H9 (cell line): ENCODE measurements around the gene ERFL. TPM values are rescaled to one million over a fixed set of nuclear protein-coding genes. Genes with fewer than 3 reads are reported as not detected.
"Not testable (repeated sequence)": the region's sequence is repeated elsewhere in the genome, so short reads cannot be mapped to it uniquely, and the experiment has no call there.

Experiments used
- DNase-seq: peaks from one replicate; pipeline ENCODE4 v3.0.0-alpha.2; 2017
- H2AFZ ChIP-seq: one replicate; pipeline ENCODE4 v1.6.1; 2013; ENCODE audit warnings: mild to moderate bottlenecking, low read length, control low read depth, moderate library complexity
- H2AK5ac ChIP-seq: 2 replicates; pipeline ENCODE4 v1.6.1; 2013; ENCODE audit warnings: low read length, control low read depth, mixed read lengths; ENCODE audit not compliant: insufficient read length
- H2BK120ac ChIP-seq: one replicate; pipeline ENCODE4 v1.6.1; 2013; ENCODE audit warnings: low read depth, mild to moderate bottlenecking, low read length, control low read depth, inconsistent platforms; ENCODE audit not compliant: poor library complexity, severe bottlenecking
- H2BK12ac ChIP-seq: 2 replicates; pipeline ENCODE4 v1.6.1; 2013; ENCODE audit warnings: low read length, control low read depth, mixed read lengths, low read depth; ENCODE audit not compliant: insufficient read length
- H2BK15ac ChIP-seq: 2 replicates; pipeline ENCODE4 v1.6.1; 2013; ENCODE audit warnings: low read depth, low read length, control low read depth
- H2BK20ac ChIP-seq: one replicate; pipeline ENCODE4 v1.6.1; 2013; ENCODE audit warnings: low read depth, mild to moderate bottlenecking, low read length, control low read depth, inconsistent platforms; ENCODE audit not compliant: poor library complexity, severe bottlenecking
- H2BK5ac ChIP-seq: 2 replicates; pipeline ENCODE4 v1.6.1; 2013; ENCODE audit warnings: low read length, control low read depth, mixed read lengths; ENCODE audit not compliant: insufficient read length
- H3K14ac ChIP-seq: 2 replicates; pipeline ENCODE4 v1.6.1; 2013; ENCODE audit warnings: low read length, control low read depth; ENCODE audit not compliant: insufficient read depth
- H3K18ac ChIP-seq: 2 replicates; pipeline ENCODE4 v1.6.1; 2013; ENCODE audit warnings: low read depth, mild to moderate bottlenecking, mixed read lengths, low read length, control low read depth; ENCODE audit not compliant: insufficient read length
- H3K23ac ChIP-seq: 2 replicates; pipeline ENCODE4 v1.6.1; 2013; ENCODE audit warnings: low read length, control low read depth, mixed read lengths, low read depth; ENCODE audit not compliant: insufficient read length
- H3K23me2 ChIP-seq: 2 replicates; pipeline ENCODE4 v1.6.1; 2013; ENCODE audit warnings: low read depth, mild to moderate bottlenecking, mixed read lengths, low read length, control low read depth; ENCODE audit not compliant: insufficient read length, poor library complexity, severe bottlenecking
- H3K27ac ChIP-seq: 2 replicates; pipeline ENCODE4 v1.5.1; 2013; ENCODE audit warnings: low read length, control low read depth, mixed read lengths, low read depth; ENCODE audit not compliant: insufficient read length
- H3K27me3 ChIP-seq: 2 replicates; pipeline ENCODE4 v1.6.1; 2013; ENCODE audit warnings: low read length, control low read depth, inconsistent platforms; ENCODE audit not compliant: insufficient read depth
- H3K4ac ChIP-seq: 2 replicates; pipeline ENCODE4 v1.6.1; 2013; ENCODE audit warnings: low read depth, mild to moderate bottlenecking, control low read depth, inconsistent platforms, low read length, moderate library complexity
- H3K4me1 ChIP-seq: 2 replicates; pipeline ENCODE4 v1.6.1; 2013; ENCODE audit warnings: low read length, control low read depth, inconsistent platforms; ENCODE audit not compliant: insufficient read depth
- H3K4me2 ChIP-seq: 2 replicates; pipeline ENCODE4 v1.6.1; 2013; ENCODE audit warnings: low read length, control low read depth, mixed read lengths; ENCODE audit not compliant: insufficient read length, insufficient read depth
- H3K56ac ChIP-seq: 2 replicates; pipeline ENCODE4 v1.6.1; 2013; ENCODE audit warnings: low read depth, mild to moderate bottlenecking, mixed read lengths, low read length, control low read depth; ENCODE audit not compliant: insufficient read length
- H3K79me1 ChIP-seq: 2 replicates; pipeline ENCODE4 v1.6.1; 2013; ENCODE audit warnings: low read depth, mild to moderate bottlenecking, moderate library complexity, low read length, control low read depth, inconsistent platforms; ENCODE audit not compliant: insufficient read depth, poor library complexity, severe bottlenecking
- H3K79me2 ChIP-seq: 2 replicates; pipeline ENCODE4 v1.6.1; 2013; ENCODE audit warnings: low read length, control low read depth, inconsistent platforms; ENCODE audit not compliant: insufficient read depth
- H3K9ac ChIP-seq: 2 replicates; pipeline ENCODE4 v1.6.1; 2013; ENCODE audit warnings: low read length, control low read depth, mixed read lengths; ENCODE audit not compliant: insufficient read length; ENCODE audit errors: extremely low read depth
- H3K9me3 ChIP-seq: one replicate; pipeline ENCODE4 v1.6.1; 2013; ENCODE audit warnings: low read depth, low read length, inconsistent platforms; ENCODE audit not compliant: control insufficient read depth
- H3T11ph ChIP-seq: one replicate; pipeline ENCODE4 v1.6.1; 2013; ENCODE audit warnings: mild to moderate bottlenecking, low read length, control low read depth, inconsistent platforms
- H4K20me1 ChIP-seq: one replicate; pipeline ENCODE4 v1.6.1; 2013; ENCODE audit not compliant: control insufficient read depth, insufficient read length, insufficient read depth
- H4K5ac ChIP-seq: 2 replicates; pipeline ENCODE4 v1.6.1; 2013; ENCODE audit warnings: low read depth, mild to moderate bottlenecking, mixed read lengths, low read length, control low read depth; ENCODE audit not compliant: insufficient read length
- H4K8ac ChIP-seq: replicated peaks from 2 replicates; pipeline ENCODE4 v1.6.1; 2013; ENCODE audit warnings: low read length, control low read depth, mixed read lengths, low read depth; ENCODE audit not compliant: insufficient read length
- H4K91ac ChIP-seq: 2 replicates; pipeline ENCODE4 v1.6.1; 2013; ENCODE audit warnings: low read depth, mild to moderate bottlenecking, moderate library complexity, mixed read lengths, low read length, control low read depth; ENCODE audit not compliant: insufficient read length
- H3K27ac Mint-ChIP-seq, 3 experiments: 2 replicates in 2 of 3; 3 replicates in 1 of 3; pipeline ENCODE4 v1.8.0; 2020 to 2021; ENCODE audit warnings: mixed read lengths in 3 of 3, mild to moderate bottlenecking in 1 of 3, moderate library complexity in 1 of 3
- H3K27me3 Mint-ChIP-seq: 2 replicates; pipeline ENCODE4 v1.8.0; 2021; ENCODE audit warnings: low read depth, mild to moderate bottlenecking, moderate library complexity, mixed read lengths
- H3K36me3 Mint-ChIP-seq, 3 experiments: 2 replicates in 2 of 3; 3 replicates in 1 of 3; pipeline ENCODE4 v1.8.0; 2020 to 2021; ENCODE audit warnings: low read depth in 3 of 3, mixed read lengths in 3 of 3; ENCODE audit not compliant: insufficient read depth in 1 of 3
- H3K4me1 Mint-ChIP-seq, 2 experiments: 2 replicates each; pipeline ENCODE4 v1.8.0; 2020; ENCODE audit warnings: mixed read lengths in 2 of 2
- H3K4me3 Mint-ChIP-seq, 2 experiments: 2 replicates in 1 of 2; 3 replicates in 1 of 2; pipeline ENCODE4 v1.8.0; 2020 to 2021; ENCODE audit warnings: mild to moderate bottlenecking in 2 of 2, mixed read lengths in 2 of 2, moderate library complexity in 1 of 2
- H3K9me3 Mint-ChIP-seq, 2 experiments: 2 replicates in 1 of 2; 3 replicates in 1 of 2; pipeline ENCODE4 v1.8.0; 2020; ENCODE audit warnings: mild to moderate bottlenecking in 2 of 2, mixed read lengths in 2 of 2, moderate library complexity in 1 of 2
- WGBS: extraction: QIAGEN DNeasy Blood & Tissue Kit; methylation state at CpG from one replicate; pipeline ENCODE4 v1.1.7; 2013; ENCODE audit warnings: missing lambda C conversion rate, low lambda C conversion rate, mixed read lengths; ENCODE audit not compliant: insufficient read length; ENCODE audit errors: extremely low coverage; 5-methylcytosine and 5-hydroxymethylcytosine counted together
- total RNA-seq: library from RNA; stranded (reverse); gene quantifications from 2 replicates; pipeline ENCODE4 v1.2.1, GENCODE V29; 2021
- TF ChIP-seq, protein P1 (sequence below): fragments of 200-600 bp; sonication (generic); conservative IDR thresholded peaks from 3 replicates; pipeline ENCODE4 v1.8.0; 2021; ENCODE audit warnings: antibody characterized with exemption, mild to moderate bottlenecking

ERFL gene
- total RNA-seq, 1 experiment from 2014 or later: 0.22 TPM

DNA sequence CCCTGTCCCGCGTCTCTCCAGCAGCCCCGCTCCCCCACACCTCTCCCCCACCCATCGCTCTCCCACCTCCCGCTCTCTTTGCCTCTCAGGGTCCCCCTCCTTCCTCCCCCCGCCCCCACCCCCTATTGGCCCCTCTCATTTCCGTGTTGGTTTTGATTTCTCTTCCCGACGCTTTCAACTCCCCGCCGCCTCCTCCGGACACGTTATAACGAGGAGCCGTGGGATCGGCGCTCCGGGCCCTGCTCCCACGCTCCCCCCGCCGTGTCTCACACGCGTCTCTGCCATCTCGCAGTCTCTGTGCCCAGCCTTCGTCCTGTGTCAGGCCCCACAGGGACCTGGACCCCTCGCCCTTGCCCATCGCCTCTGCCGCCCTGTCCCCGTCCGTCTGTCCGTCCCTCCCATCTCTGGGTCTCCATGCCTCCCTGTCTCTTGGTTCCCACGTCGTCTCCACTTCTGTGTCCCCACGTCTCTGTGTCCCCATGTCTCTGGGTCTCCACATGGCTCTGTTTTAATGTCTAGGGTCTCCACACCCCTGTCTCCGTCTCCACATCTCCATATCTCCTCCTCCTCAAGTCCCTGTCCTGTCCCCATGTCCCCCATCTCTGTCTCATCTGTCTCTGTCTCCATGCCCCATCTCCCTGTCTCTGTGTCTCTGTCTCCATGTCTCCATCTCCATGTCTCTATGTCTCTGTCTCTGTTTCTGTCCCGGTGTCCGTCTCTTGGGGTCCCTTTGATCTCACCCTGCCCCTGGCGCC lies 13.1 kb downstream of the ERFL start:
- H3K9me3 ChIP-seq: no peaks in the 10 kb centered on the region
- peak overlapping the region; percentile 35 for H3K4me2 ChIP-seq
- H3K27ac ChIP-seq: no peak overlapping the region
- no peak overlapping the region for H3K9ac ChIP-seq
- Mint-ChIP-seq H3K9me3 (peaks cover 0 to 2% of the 10 kb centered on the region in 2 experiments; a peak in 1 of 5 replicates), H3K27me3 (no peaks in the 10 kb centered on the region; the same call in none of the 2 replicates), H3K4me1 (peaks cover 6 to 15% of the 10 kb centered on the region in 2 experiments; a peak in 3 of 4 replicates), H3K4me3 (peak overlapping the region in 1 of 2 experiments; percentile 56; a peak in 1 of 5 replicates), H3K27ac (no peak overlapping the region), H3K36me3 (no peaks in the 10 kb centered on the region)
- no peak overlapping the region for H4K5ac ChIP-seq
- TF ChIP-seq, protein P1, sequence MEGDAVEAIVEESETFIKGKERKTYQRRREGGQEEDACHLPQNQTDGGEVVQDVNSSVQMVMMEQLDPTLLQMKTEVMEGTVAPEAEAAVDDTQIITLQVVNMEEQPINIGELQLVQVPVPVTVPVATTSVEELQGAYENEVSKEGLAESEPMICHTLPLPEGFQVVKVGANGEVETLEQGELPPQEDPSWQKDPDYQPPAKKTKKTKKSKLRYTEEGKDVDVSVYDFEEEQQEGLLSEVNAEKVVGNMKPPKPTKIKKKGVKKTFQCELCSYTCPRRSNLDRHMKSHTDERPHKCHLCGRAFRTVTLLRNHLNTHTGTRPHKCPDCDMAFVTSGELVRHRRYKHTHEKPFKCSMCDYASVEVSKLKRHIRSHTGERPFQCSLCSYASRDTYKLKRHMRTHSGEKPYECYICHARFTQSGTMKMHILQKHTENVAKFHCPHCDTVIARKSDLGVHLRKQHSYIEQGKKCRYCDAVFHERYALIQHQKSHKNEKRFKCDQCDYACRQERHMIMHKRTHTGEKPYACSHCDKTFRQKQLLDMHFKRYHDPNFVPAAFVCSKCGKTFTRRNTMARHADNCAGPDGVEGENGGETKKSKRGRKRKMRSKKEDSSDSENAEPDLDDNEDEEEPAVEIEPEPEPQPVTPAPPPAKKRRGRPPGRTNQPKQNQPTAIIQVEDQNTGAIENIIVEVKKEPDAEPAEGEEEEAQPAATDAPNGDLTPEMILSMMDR: no peak
- H3K27me3 ChIP-seq: peaks cover 91% of the 10 kb centered on the region
- no peak overlapping the region for H3K23ac ChIP-seq
- no peak overlapping the region for H2BK12ac ChIP-seq
- H4K91ac ChIP-seq: no peak overlapping the region
- H2BK15ac ChIP-seq: no peak overlapping the region
- H3K4me1 ChIP-seq: no peaks in the 10 kb centered on the region
- H4K8ac ChIP-seq: no peak overlapping the region
- no peak overlapping the region for H2BK120ac ChIP-seq
- no peak overlapping the region for H2AK5ac ChIP-seq
- H3K14ac ChIP-seq: no peak overlapping the region
- H3K23me2 ChIP-seq: peaks cover 5% of the 10 kb centered on the region
- no peak overlapping the region for H3K18ac ChIP-seq
- H2BK20ac ChIP-seq: no peak overlapping the region
- no peak overlapping the region for H3K56ac ChIP-seq
- H2AFZ ChIP-seq: no peak overlapping the region
- no peak overlapping the region for H3T11ph ChIP-seq
- WGBS: no CpG with 5 or more reads among the region's 38 CpGs
- no peak overlapping the region for H3K4ac ChIP-seq
- DNase-seq: no peak
- H2BK5ac ChIP-seq: no peak overlapping the region
- peaks cover 3% of the 10 kb centered on the region for H4K20me1 ChIP-seq
- H3K79me1 ChIP-seq: no peaks in the 10 kb centered on the region
- H3K79me2 ChIP-seq: no peaks in the 10 kb centered on the region

DNA sequence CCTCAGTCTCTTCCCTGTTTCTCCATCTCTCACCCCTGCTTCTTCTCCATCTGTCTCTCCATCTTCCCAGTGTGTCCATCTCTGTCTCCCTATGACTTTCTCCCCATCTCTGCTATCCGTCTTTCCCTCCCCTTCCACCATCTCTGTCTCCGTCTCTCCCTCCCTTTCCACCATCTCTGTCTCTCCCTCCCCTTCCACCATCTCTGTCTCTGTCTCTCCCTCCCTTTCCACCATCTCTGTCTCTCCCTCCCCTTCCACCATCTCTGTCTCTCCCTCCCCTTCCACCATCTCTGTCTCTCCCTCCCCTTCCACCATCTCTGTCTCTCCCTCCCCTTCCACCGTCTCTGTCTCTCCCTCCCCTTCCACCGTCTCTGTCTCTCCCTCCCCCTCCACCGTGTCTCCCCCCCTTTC lies 13.8 kb downstream of the ERFL start:
- H3K56ac ChIP-seq, H3K36me3 Mint-ChIP-seq, H2BK120ac ChIP-seq, H2AFZ ChIP-seq, H3K4ac ChIP-seq, H4K5ac ChIP-seq, H3K79me2 ChIP-seq, H3K18ac ChIP-seq, H2BK5ac ChIP-seq, H3K9me3 ChIP-seq, H3K27me3 Mint-ChIP-seq, H3K9me3 Mint-ChIP-seq, H2BK20ac ChIP-seq, H4K91ac ChIP-seq, H3T11ph ChIP-seq, H2AK5ac ChIP-seq, H3K27ac ChIP-seq, H2BK15ac ChIP-seq, H3K23me2 ChIP-seq, H3K4me1 ChIP-seq, H3K14ac ChIP-seq, DNase-seq, H3K9ac ChIP-seq, H4K20me1 ChIP-seq, H3K4me2 ChIP-seq, H3K27ac Mint-ChIP-seq, H2BK12ac ChIP-seq, H4K8ac ChIP-seq, H3K79me1 ChIP-seq, H3K23ac ChIP-seq: not testable (repeated sequence)
- H3K4me1 Mint-ChIP-seq: peaks cover 6 to 15% of the 10 kb centered on the region in 2 experiments; a peak in 3 of 4 replicates
- H3K27me3 ChIP-seq: peaks cover 85% of the 10 kb centered on the region
- WGBS: no CpG with 5 or more reads among the region's 5 CpGs
- peak overlapping the region in 1 of 2 experiments; percentile 76; a peak in 3 of 5 replicates for H3K4me3 Mint-ChIP-seq
